Measurements from ENCODE around the gene ANKS6. TPM values are rescaled to one million over a fixed set of nuclear protein-coding genes. Genes with fewer than 3 reads are reported as not detected.

Gene ANKS6
- total RNA-seq, 2 experiments from 2014 or later: 16.6 to 16.9 TPM

GRCh38 chr9:98766586-98766985 is 29.8 kb downstream of the ANKS6 start:
- no peak overlapping the region for H3K27ac Mint-ChIP-seq
- no peak overlapping the region for H3K4me3 Mint-ChIP-seq
- H3K27me3 Mint-ChIP-seq: no peaks in the 10 kb centered on the region
- H3K4me1 Mint-ChIP-seq (ENCODE audit: low read depth): no peaks in the 10 kb centered on the region
- ChIA-PET CTCF (interaction anchor here (3.6 kb wide), 1 partner anchor 9 kb away, joined by 25 read pairs; no protein-coding TSS in a partner anchor), POLR2A (interaction anchor here (1.2 kb wide), 1 partner anchor 26 kb away, joined by 3 read pairs; no protein-coding TSS in a partner anchor)
- no peak for DNase-seq
- H3K36me3 Mint-ChIP-seq (ENCODE audit: low read depth): peaks cover 59% of the 10 kb centered on the region
- ATAC-seq: no peak
- peaks cover 11% of the 10 kb centered on the region for H3K9me3 Mint-ChIP-seq
- intact Hi-C loops (cut with micrococcal nuclease): no loop called here
- no peak for TF ChIP-seq CTCF (IDR thresholded peaks at IDR 0.05)

- H3K9me3 Mint-ChIP-seq: peaks cover 11% of the 10 kb centered on the region
- H3K4me3 Mint-ChIP-seq: no peak overlapping the region
- ChIA-PET POLR2A (no interaction called here), CTCF (interaction anchor here (3.6 kb wide), 1 partner anchor 10 kb away, joined by 25 read pairs; no protein-coding TSS in a partner anchor)
- intact Hi-C loops (cut with micrococcal nuclease): no loop called here
- H3K27ac Mint-ChIP-seq: no peak overlapping the region
- no peaks in the 10 kb centered on the region for H3K4me1 Mint-ChIP-seq (ENCODE audit: low read depth)
- DNase-seq (no peak), ATAC-seq (no peak)
- TF ChIP-seq CTCF (IDR thresholded peaks at IDR 0.05): no peak
- no peaks in the 10 kb centered on the region for H3K27me3 Mint-ChIP-seq
- peaks cover 58% of the 10 kb centered on the region for H3K36me3 Mint-ChIP-seq (ENCODE audit: low read depth)
Measured at GRCh38 chr9:98765256-98765655, 31.1 kb downstream of the ANKS6 start.

GRCh38 chr9:98763986-98764745 is 32.2 kb downstream of the ANKS6 start:
- no peak for TF ChIP-seq CTCF (IDR thresholded peaks at IDR 0.05)
- Mint-ChIP-seq H3K27me3 (no peaks in the 10 kb centered on the region), H3K9me3 (peaks cover 11% of the 10 kb centered on the region), H3K36me3 (ENCODE audit: low read depth) (peaks cover 56% of the 10 kb centered on the region), H3K4me3 (no peak overlapping the region), H3K27ac (no peak overlapping the region), H3K4me1 (ENCODE audit: low read depth) (no peaks in the 10 kb centered on the region)
- no peak for ATAC-seq
- CTCF ChIA-PET: interaction anchor here (3.6 kb wide), 1 partner anchor 11 kb away, joined by 25 read pairs; no protein-coding TSS in a partner anchor
- POLR2A ChIA-PET: no interaction called here
- intact Hi-C loops (cut with micrococcal nuclease): no loop called here
- DNase-seq: no peak

GRCh38 chr9:98760231-98760630 is 36.1 kb downstream of the ANKS6 start:
- TF ChIP-seq CTCF (IDR thresholded peaks at IDR 0.05): no peak
- H3K27ac Mint-ChIP-seq: no peak overlapping the region
- ATAC-seq: no peak
- H3K4me3 Mint-ChIP-seq: no peak overlapping the region
- CTCF ChIA-PET: interaction anchor here (1.4 to 5.7 kb wide), 2 partner anchors 15 to 31 kb away, joined by 3 to 34 read pairs; no protein-coding TSS in a partner anchor
- DNase-seq: no peak
- H3K9me3 Mint-ChIP-seq: peaks cover 10% of the 10 kb centered on the region
- POLR2A ChIA-PET: no interaction called here
- no peaks in the 10 kb centered on the region for H3K4me1 Mint-ChIP-seq (ENCODE audit: low read depth)
- intact Hi-C loops (cut with micrococcal nuclease): no loop called here
- H3K36me3 Mint-ChIP-seq (ENCODE audit: low read depth): peaks cover 45% of the 10 kb centered on the region
- H3K27me3 Mint-ChIP-seq: no peaks in the 10 kb centered on the region

- Mint-ChIP-seq H3K27ac (no peak overlapping the region), H3K4me1 (ENCODE audit: low read depth) (no peaks in the 10 kb centered on the region), H3K4me3 (no peak overlapping the region), H3K27me3 (no peaks in the 10 kb centered on the region), H3K9me3 (no peaks in the 10 kb centered on the region), H3K36me3 (ENCODE audit: low read depth) (peaks cover 49% of the 10 kb centered on the region)
- TF ChIP-seq CTCF (IDR thresholded peaks at IDR 0.05): no peak
- POLR2A ChIA-PET: no interaction called here
- ATAC-seq (no peak), DNase-seq (no peak)
- intact Hi-C loops (cut with micrococcal nuclease): no loop called here
- CTCF ChIA-PET: no interaction called here
Measured at GRCh38 chr9:98755006-98755618, 41.2 kb downstream of the ANKS6 start.
